IMR-90 (cell line): ENCODE data around the gene VSIG10L. TPM values are rescaled to one million over a fixed set of nuclear protein-coding genes. Genes with fewer than 3 reads are reported as not detected.

ENCODE experiments used
- ATAC-seq: fragments of 200-7000 bp; cut with Tn5 transposase; 2 replicates; pipeline ENCODE4 v1.9.1; 2020; ENCODE audit warnings: low read depth, mild to moderate bottlenecking, moderate library complexity
- BruUV-seq: library from RNA; stranded (reverse); fragments of 400-500 nt; replicated peaks from 2 replicates; lab custom pipeline; 2021; lab: Mats Ljungman, UMichigan
- CTCF ChIA-PET: fragments of 300-600 bp; formaldehyde crosslinking; extraction: SDS; loops from one replicate; lab custom pipeline; 2021; ENCODE audit warnings: antibody characterized with exemption; lab: Yijun Ruan, JAX
- POLR2A ChIA-PET: fragments of 300-600 bp; sonication (Branson Sonifier 250); formaldehyde crosslinking; loops from one replicate; lab custom pipeline; 2022; ENCODE audit warnings: antibody characterized with exemption; ENCODE audit not compliant: unreplicated experiment; lab: Charles Lee
- DNase-seq: peaks from one replicate; pipeline ENCODE4 v3.0.0; 2013
- H2AFZ ChIP-seq: replicated peaks from 2 replicates; pipeline ENCODE3; 2013; ENCODE audit warnings: low read length, mild to moderate bottlenecking; ENCODE audit not compliant: poor library complexity
- H2AK5ac ChIP-seq: 2 replicates; pipeline ENCODE4 v1.6.1; 2013; ENCODE audit warnings: low read depth, low read length, inconsistent platforms
- H2AK9ac ChIP-seq: replicated peaks from 2 replicates; pipeline ENCODE3; 2013; ENCODE audit warnings: mild to moderate bottlenecking, low read depth, low read length, moderate library complexity; ENCODE audit not compliant: poor library complexity
- H2BK120ac ChIP-seq: 2 replicates; pipeline ENCODE4 v1.6.1; 2013; ENCODE audit warnings: low read depth, low read length, inconsistent platforms
- H2BK15ac ChIP-seq: 3 replicates; pipeline ENCODE4 v1.6.1; 2013; ENCODE audit warnings: low read depth, low read length, inconsistent platforms
- H2BK20ac ChIP-seq: 2 replicates; pipeline ENCODE4 v1.6.1; 2013; ENCODE audit warnings: low read depth, mild to moderate bottlenecking, inconsistent platforms, low read length, moderate library complexity
- H2BK5ac ChIP-seq: 2 replicates; pipeline ENCODE4 v1.6.1; 2013; ENCODE audit warnings: mild to moderate bottlenecking, low read depth, low read length, inconsistent platforms; ENCODE audit not compliant: poor library complexity, severe bottlenecking
- H3K14ac ChIP-seq: replicated peaks from 2 replicates; pipeline ENCODE4 v1.6.1; 2013; ENCODE audit warnings: low read depth, low read length, inconsistent platforms
- H3K18ac ChIP-seq: 2 replicates; pipeline ENCODE4 v1.6.1; 2013; ENCODE audit warnings: low read depth, low read length, control low read depth
- H3K23ac ChIP-seq: 2 replicates; pipeline ENCODE4 v1.6.1; 2013; ENCODE audit warnings: low read depth, low read length, inconsistent platforms
- H3K27ac ChIP-seq: 2 replicates; pipeline ENCODE4 v1.5.1; 2013; ENCODE audit warnings: mild to moderate bottlenecking, control low read depth, low read length; ENCODE audit not compliant: insufficient read depth
- H3K27me3 ChIP-seq: 2 replicates; pipeline ENCODE4 v1.6.1; 2013; ENCODE audit warnings: low read length; ENCODE audit not compliant: control insufficient read depth, insufficient read depth
- H3K36me3 ChIP-seq: 2 replicates; pipeline ENCODE4 v1.6.1; 2013; ENCODE audit warnings: low read length, mixed read lengths; ENCODE audit not compliant: control insufficient read depth, insufficient read depth
- H3K4ac ChIP-seq: 2 replicates; pipeline ENCODE4 v1.6.1; 2013; ENCODE audit warnings: low read depth, low read length, inconsistent platforms
- H3K4me1 ChIP-seq: 2 replicates; pipeline ENCODE4 v1.6.1; 2013; ENCODE audit warnings: low read length, mixed read lengths; ENCODE audit not compliant: control insufficient read depth, insufficient read depth
- H3K4me2 ChIP-seq: 2 replicates; pipeline ENCODE4 v1.6.1; 2013; ENCODE audit warnings: low read depth, mild to moderate bottlenecking, control low read depth, low read length, moderate library complexity
- H3K4me3 ChIP-seq: 2 replicates; pipeline ENCODE4 v1.5.1; 2013; ENCODE audit warnings: low read depth, mild to moderate bottlenecking, control low read depth, low read length, moderate library complexity; ENCODE audit not compliant: insufficient read depth
- H3K56ac ChIP-seq: 2 replicates; pipeline ENCODE4 v1.6.1; 2013; ENCODE audit warnings: low read length, inconsistent platforms; ENCODE audit not compliant: insufficient read depth; ENCODE audit errors: extremely low read depth
- H3K79me1 ChIP-seq, 2 experiments: 2 replicates each; pipeline ENCODE4 v1.6.1; 2013; ENCODE audit warnings: low read length in 2 of 2, inconsistent platforms in 1 of 2, low read depth in 1 of 2
- H3K9ac ChIP-seq: 2 replicates; pipeline ENCODE4 v1.6.1; 2013; ENCODE audit warnings: low read depth, low read length, control low read depth
- H3K9me1 ChIP-seq: 2 replicates; pipeline ENCODE4 v1.6.1; 2013; ENCODE audit warnings: low read length, inconsistent platforms; ENCODE audit not compliant: insufficient read depth
- H3K9me3 ChIP-seq: 2 replicates; pipeline ENCODE4 v1.6.1; 2013; ENCODE audit warnings: low read length; ENCODE audit not compliant: control insufficient read depth, insufficient read depth
- H4K20me1 ChIP-seq: 2 replicates; pipeline ENCODE4 v1.6.1; 2013; ENCODE audit warnings: low read length, inconsistent platforms; ENCODE audit not compliant: insufficient read depth
- H4K5ac ChIP-seq: 2 replicates; pipeline ENCODE4 v1.6.1; 2013; ENCODE audit warnings: mild to moderate bottlenecking, low read depth, low read length, control low read depth
- H4K8ac ChIP-seq, 2 experiments: 2 replicates each; pipeline ENCODE4 v1.6.1; 2013; ENCODE audit warnings: low read depth in 2 of 2, low read length in 2 of 2, control low read depth in 1 of 2, inconsistent platforms in 1 of 2
- H4K91ac ChIP-seq: 2 replicates; pipeline ENCODE4 v1.6.1; 2013; ENCODE audit warnings: low read depth, low read length, inconsistent platforms; ENCODE audit not compliant: insufficient read depth
- CEBPB ChIP-seq: IDR thresholded peaks from 2 replicates; pipeline ENCODE4 v1.6.1; 2012; ENCODE audit warnings: low read depth, low read length, improper control_type of control experiment
- CTCF ChIP-seq: conservative IDR thresholded peaks from 2 replicates; pipeline ENCODE4 v1.5.1; 2012; ENCODE audit warnings: mild to moderate bottlenecking, low read depth, low read length, improper control_type of control experiment
- ELK1 ChIP-seq: fragments of 150-350 bp; IDR thresholded peaks from 2 replicates; pipeline ENCODE4 v1.6.1; 2016; ENCODE audit warnings: low read depth, mild to moderate bottlenecking, low read length, moderate library complexity, borderline replicate concordance
- MAZ ChIP-seq: IDR thresholded peaks from 2 replicates; pipeline ENCODE4 v1.6.1; 2012; ENCODE audit warnings: low read depth, mild to moderate bottlenecking, low read length, improper control_type of control experiment, moderate library complexity, borderline replicate concordance
- MXI1 ChIP-seq: IDR thresholded peaks from 2 replicates; pipeline ENCODE4 v1.6.1; 2012; ENCODE audit warnings: low read depth, mild to moderate bottlenecking, low read length, moderate library complexity, borderline replicate concordance
- NFE2L2 ChIP-seq: fragments of 150-350 bp; IDR thresholded peaks from 2 replicates; pipeline ENCODE4 v1.6.1; 2016; ENCODE audit warnings: low read depth, mild to moderate bottlenecking, low read length
- POLR2A ChIP-seq: IDR thresholded peaks from 2 replicates; pipeline ENCODE4 v1.6.1; 2012; ENCODE audit warnings: mild to moderate bottlenecking, low read depth, low read length
- RAD21 ChIP-seq: IDR thresholded peaks from 2 replicates; pipeline ENCODE4 v1.6.1; 2012; ENCODE audit warnings: low read length, improper control_type of control experiment
- RCOR1 ChIP-seq: IDR thresholded peaks from 2 replicates; pipeline ENCODE4 v1.6.1; 2012; ENCODE audit warnings: mild to moderate bottlenecking, low read length, improper control_type of control experiment; ENCODE audit not compliant: insufficient replicate concordance
- SMC3 ChIP-seq: fragments of 150-350 bp; IDR thresholded peaks from 2 replicates; pipeline ENCODE4 v1.6.1; 2016; ENCODE audit warnings: low read depth, mild to moderate bottlenecking, antibody characterized with exemption, low read length, moderate library complexity
- USF2 ChIP-seq: fragments of 150-350 bp; IDR thresholded peaks from 2 replicates; pipeline ENCODE4 v1.6.1; 2017; ENCODE audit warnings: mild to moderate bottlenecking, antibody characterized with exemption, low read length, low read depth
- WGBS, 2 experiments: methylation state at CpG; one replicate each; pipeline versions ENCODE4 v1.1.5 to v1.1.7; 2013; ENCODE audit warnings: missing lambda C conversion rate in 2 of 2; ENCODE audit not compliant: insufficient read length in 1 of 2; ENCODE audit errors: extremely low coverage in 2 of 2; 5-methylcytosine and 5-hydroxymethylcytosine counted together
- dilution Hi-C: fragments of 300-500 bp; cut with HindIII; formaldehyde crosslinking; loops from one replicate; pipeline ENCODE4 v1.14.3; 2018; ENCODE audit warnings: low sequenced_read_pairs; ENCODE audit not compliant: unreplicated experiment
- in situ Hi-C: fragments of 300-500 bp; cut with MboI; formaldehyde crosslinking; loops from 3 replicates; pipeline ENCODE4 v1.14.3; 2019; ENCODE audit warnings: low sequenced_read_pairs, inconsistent platforms, mixed read lengths
- intact Hi-C: fragments of 100-400 bp; cut with micrococcal nuclease; formaldehyde crosslinking; loops from 2 replicates; pipeline ENCODE4 v1.10.0; 2022
- polyA plus RNA-seq, 3 experiments: library from polyadenylated mRNA; depleted of rRNA; stranded (reverse); fragments of >200 nt; gene quantifications; 2 replicates each; pipeline ENCODE4 v1.2.3, GENCODE V29; 2012; ENCODE audit warnings: low replicate concordance in 1 of 3
- total RNA-seq: library from RNA; depleted of rRNA; stranded (reverse); fragments of >200 nt; gene quantifications from 2 replicates; pipeline ENCODE4 v1.2.3, GENCODE V29; 2012

Gene VSIG10L
- total and polyA plus RNA-seq, 2 of the 4 experiments (the other 2 are of a cell fraction), result 0.18 to 1.2 TPM

DNA sequence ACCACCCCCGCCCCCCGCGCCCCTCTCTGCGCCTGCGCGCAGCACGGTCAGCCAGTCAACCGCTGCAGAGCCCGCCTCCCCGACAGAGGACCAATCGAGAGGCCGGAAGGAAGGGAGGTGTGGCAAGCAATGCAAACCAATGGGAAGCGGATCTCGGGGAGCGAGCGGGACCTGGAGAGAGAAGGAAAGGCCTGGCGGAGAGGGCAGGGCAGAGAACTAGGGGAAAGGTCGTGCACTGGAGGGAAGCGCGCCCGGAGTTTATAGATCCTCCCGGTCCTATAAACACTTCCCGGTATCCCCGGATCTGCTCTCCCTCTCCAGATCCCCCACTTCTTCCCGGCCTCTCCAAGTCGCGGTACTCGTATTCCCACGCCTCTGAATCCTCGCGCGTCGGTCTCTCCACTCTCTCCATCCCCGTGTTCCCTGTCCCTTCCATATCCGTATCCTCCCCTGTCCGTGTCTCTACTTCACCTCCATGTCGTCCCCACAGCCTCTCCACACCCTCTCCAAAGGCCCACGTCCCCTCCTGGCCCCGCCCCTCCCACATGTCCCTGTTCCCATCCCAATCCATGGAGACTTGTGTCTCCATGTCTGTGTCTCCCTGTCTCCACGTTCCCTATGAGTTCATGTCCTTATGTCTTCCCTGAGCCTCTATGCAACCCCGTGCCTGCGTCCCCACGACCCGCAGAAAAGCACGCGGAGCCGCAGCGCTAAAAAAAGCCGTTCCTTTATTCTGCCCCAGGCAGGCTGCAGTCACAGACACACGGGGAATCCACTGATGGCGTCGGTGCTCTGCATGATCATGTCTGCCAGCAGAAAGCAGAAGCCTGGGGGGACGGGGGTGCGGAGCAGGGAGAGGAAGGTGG is 24.7 kb upstream of the VSIG10L start:
- DNase-seq (peak; percentile 96), ATAC-seq (peak; percentile 71)
- H3K27me3 ChIP-seq, result no peaks in the 10 kb centered on the region
- peaks cover 12 to 47% of the 10 kb centered on the region in 2 experiments; a peak in 3 of 4 replicates for H3K79me1 ChIP-seq
- H2AK5ac ChIP-seq, result peak overlapping the region; percentile 79
- peak overlapping the region; percentile 85 for H3K4me2 ChIP-seq
- peak overlapping the region; percentile 52 for H3K9ac ChIP-seq
- ChIA-PET POLR2A (interaction anchor here (1.1 kb wide), 1 partner anchor 27 kb away, joined by 3 read pairs; no protein-coding TSS in a partner anchor), CTCF (no interaction called here)
- H3K4me1 ChIP-seq, result peaks cover 16% of the 10 kb centered on the region
- peaks cover 15% of the 10 kb centered on the region for H3K9me1 ChIP-seq
- in situ Hi-C loops, result no loop called here
- no peaks in the 10 kb centered on the region for H3K9me3 ChIP-seq
- H2BK15ac ChIP-seq, result no peak overlapping the region
- H2BK5ac ChIP-seq, result peak overlapping the region; percentile 49
- BruUV-seq, result no TSS peak
- peak overlapping the region; percentile 43 for H4K5ac ChIP-seq
- peak overlapping the region; percentile 77 for H3K27ac ChIP-seq
- H4K8ac ChIP-seq, result peak overlapping the region; percentile 77 to 80
- 0% methylated on average over 24 of the region's 54 CpGs; no CpG with 5 or more reads in 1 of the 2 experiments for WGBS, 2 experiments
- H3K23ac ChIP-seq, result peak overlapping the region; percentile 70
- H3K4ac ChIP-seq, result peak overlapping the region; percentile 85
- peak overlapping the region; percentile 69 for H4K91ac ChIP-seq
- dilution Hi-C loops, result no loop called here
- peak overlapping the region; percentile 84 for H3K4me3 ChIP-seq
- no peaks in the 10 kb centered on the region for H3K36me3 ChIP-seq
- H3K56ac ChIP-seq, result peak overlapping the region; percentile 81
- H2AFZ ChIP-seq, result peak overlapping the region; percentile 100
- intact Hi-C loops, result loop anchor here (1.0 kb wide), 2 partner anchors 27 to 28 kb away; no protein-coding TSS in a partner anchor
- no peak for TF ChIP-seq USF2
- no peak; the same call in 1 of the 2 replicates for TF ChIP-seq MXI1
- TF ChIP-seq CEBPB, result peak; percentile 52; the same call in 1 of the 2 replicates
- no peak for TF ChIP-seq SMC3
- no peak for TF ChIP-seq RAD21
- no peak for TF ChIP-seq ELK1
- peak; percentile 47; the same call in 1 of the 2 replicates for TF ChIP-seq MAZ
- no peak for TF ChIP-seq CTCF
- TF ChIP-seq RCOR1, result no peak
- peak; percentile 41; the same call in 1 of the 2 replicates for TF ChIP-seq POLR2A
- no peak for TF ChIP-seq NFE2L2
- H3K18ac ChIP-seq, result peak overlapping the region; percentile 37
- peak overlapping the region; percentile 80 for H3K14ac ChIP-seq
- no peak overlapping the region for H2BK20ac ChIP-seq
- no peaks in the 10 kb centered on the region for H4K20me1 ChIP-seq
- peak overlapping the region; percentile 98 for H2AK9ac ChIP-seq
- H2BK120ac ChIP-seq, result peak overlapping the region; percentile 54
